ENCODE results near the gene PABPN1L.
"Not testable (repeated sequence)": the region's sequence is repeated elsewhere in the genome, so short reads cannot be mapped to it uniquely, and the experiment has no call there.

PABPN1L gene

GRCh38 chr16:88833086-88833485, 33.4 kb downstream of the PABPN1L start:
- DNase-seq (ENCODE audit: low read depth in 2 of 2, low spot score in 1 of 2): no peak

GRCh38 chr16:88831838-88832237, 34.6 kb downstream of the PABPN1L start:
- DNase-seq (ENCODE audit: low read depth in 2 of 2, low spot score in 1 of 2): no peak

- no peak for DNase-seq (ENCODE audit: low read depth in 2 of 2, low spot score in 1 of 2)
These were observed 35.7 kb downstream of the PABPN1L start for GRCh38 chr16:88830783-88831182.

GRCh38 chr16:88830258-88830657, 36.2 kb downstream of the PABPN1L start:
- no peak for DNase-seq (ENCODE audit: low read depth in 2 of 2, low spot score in 1 of 2)

- no peak for DNase-seq (ENCODE audit: low read depth in 2 of 2, low spot score in 1 of 2)
These were observed 37.7 kb downstream of the PABPN1L start for GRCh38 chr16:88828711-88829110.

GRCh38 chr16:88827727-88828126, 38.7 kb downstream of the PABPN1L start:
- no peak for DNase-seq (ENCODE audit: low read depth in 2 of 2, low spot score in 1 of 2)

GRCh38 chr16:88826070-88826840, 40.2 kb downstream of the PABPN1L start:
- DNase-seq (ENCODE audit: low read depth in 2 of 2, low spot score in 1 of 2): no peak

- no peak for DNase-seq (ENCODE audit: low read depth in 2 of 2, low spot score in 1 of 2)
These were observed 41.3 kb downstream of the PABPN1L start for GRCh38 chr16:88825146-88825545.

- no peak for DNase-seq (ENCODE audit: low read depth in 2 of 2, low spot score in 1 of 2)
These were observed 42.0 kb downstream of the PABPN1L start for GRCh38 chr16:88824256-88825077.

GRCh38 chr16:88823646-88824045, 42.8 kb downstream of the PABPN1L start:
- not testable (repeated sequence) for DNase-seq (ENCODE audit: low read depth in 2 of 2, low spot score in 1 of 2)

- no peak for DNase-seq (ENCODE audit: low read depth in 2 of 2, low spot score in 1 of 2)
These were observed 44.0 kb downstream of the PABPN1L start for GRCh38 chr16:88822281-88823040.

GRCh38 chr16:88821168-88821850, 45.2 kb downstream of the PABPN1L start:
- DNase-seq (ENCODE audit: low read depth in 2 of 2, low spot score in 1 of 2): no peak

- DNase-seq (ENCODE audit: low read depth in 2 of 2, low spot score in 1 of 2): no peak
These were observed 46.0 kb downstream of the PABPN1L start for GRCh38 chr16:88820385-88821025.

- DNase-seq (ENCODE audit: low read depth in 2 of 2, low spot score in 1 of 2): no peak
These were observed 47.3 kb downstream of the PABPN1L start for GRCh38 chr16:88819126-88819525.

GRCh38 chr16:88818575-88818874, 47.9 kb downstream of the PABPN1L start:
- no peak for DNase-seq (ENCODE audit: low read depth in 2 of 2, low spot score in 1 of 2)

- no peak for DNase-seq (ENCODE audit: low read depth in 2 of 2, low spot score in 1 of 2)
These were observed 48.5 kb downstream of the PABPN1L start for GRCh38 chr16:88817785-88818574.

GRCh38 chr16:88816736-88817535, 49.5 kb downstream of the PABPN1L start:
- DNase-seq (ENCODE audit: low read depth in 2 of 2, low spot score in 1 of 2): no peak

GRCh38 chr16:88815901-88816589, 50.4 kb downstream of the PABPN1L start:
- no peak for DNase-seq (ENCODE audit: low read depth in 2 of 2, low spot score in 1 of 2)

GRCh38 chr16:88815227-88815626, 51.2 kb downstream of the PABPN1L start:
- DNase-seq (ENCODE audit: low read depth in 2 of 2, low spot score in 1 of 2): no peak

All from stimulated activated CD8-positive, alpha-beta memory T cell treated with anti-CD3 and anti-CD28 coated beads, Interleukin-4, amount 100 ng/mL, for 1 hour (primary cell).